ENCODE results near the gene RUNX1. TPM values are rescaled to one million over a fixed set of nuclear protein-coding genes. Genes with fewer than 3 reads are reported as not detected.

The RUNX1 gene
- total and polyA plus RNA-seq, 2 donors (not counting 1 experiment from before 2014, with no cell fraction given), result 26.3 to 73.0 TPM

GRCh38 chr21:34745557-34746255 is 303.4 kb downstream of the RUNX1 start:
- Histone ChIP-seq H3K79me2 (ENCODE audit: control insufficient read depth, insufficient read depth, low read length) (no peaks in the 10 kb centered on the region), H3K27ac (ENCODE audit: low read length in 2 of 2) (no peak overlapping the region), H3K27me3 (replicated peaks in 1 of 4; ENCODE audit: control extremely low read depth in 1 of 4, control insufficient read depth in 3 of 4, insufficient read depth in 4 of 4, low read length in 3 of 4) (no peaks in the 10 kb centered on the region), H3K4me1 (ENCODE audit: control insufficient read depth in 2 of 2, insufficient read depth in 2 of 2, low read length in 2 of 2) (peaks cover 0 to 8% of the 10 kb centered on the region in 2 donors), H3K4me2 (replicated peaks; ENCODE audit: low read depth, low read length, poor library complexity, severe bottlenecking) (peak overlapping the region; percentile 64), H3K9ac (ENCODE audit: low read length) (peak overlapping the region; percentile 39), H3K9me3 (ENCODE audit: control extremely low read depth in 1 of 3, control insufficient read depth in 2 of 3, insufficient read depth in 1 of 3, low read length in 2 of 3) (no peaks in the 10 kb centered on the region), H3K4me3 (ENCODE audit: control extremely low read depth in 1 of 5, extremely low read depth in 1 of 5, insufficient read depth in 1 of 5, low read depth in 2 of 5, low read length in 4 of 5) (peak overlapping the region in 3 of 5 experiments; percentile 14 to 41 (median 27)), H2AFZ (ENCODE audit: insufficient read depth, low read depth, low read length, poor library complexity, severe bottlenecking) (peak overlapping the region; percentile 51), H3K36me3 (replicated peaks in 1 of 2; ENCODE audit: control extremely low read depth in 1 of 2, control insufficient read depth in 1 of 2, extremely low read depth in 1 of 2, insufficient read depth in 2 of 2, low read length in 1 of 2) (no peaks in the 10 kb centered on the region), H4K20me1 (ENCODE audit: control insufficient read depth, insufficient read depth, low read length, poor library complexity, severe bottlenecking) (no peaks in the 10 kb centered on the region)
- Mint-ChIP-seq H3K9me3 (ENCODE audit: insufficient read depth) (no peaks in the 10 kb centered on the region), H3K27ac (no peak overlapping the region), H3K4me3 (peak overlapping the region; percentile 81), H3K27me3 (peaks cover 25% of the 10 kb centered on the region), H3K4me1 (peaks cover 4% of the 10 kb centered on the region)
- ChIA-PET POLR2A (no interaction called here), CTCF (interaction anchor here (0.6 to 5.6 kb wide), 53 partner anchors 9 to 1282 kb away, joined by 3 to 151 read pairs (median 4); no protein-coding TSS in a partner anchor)
- DNase-seq (peak; percentile 76), ATAC-seq (ENCODE audit: low read depth) (peak; percentile 89)
- TF ChIP-seq CTCF (IDR thresholded peaks at IDR 0.05), result peak; percentile 85
- no peak for TF ChIP-seq EZH2 (IDR thresholded peaks at IDR 0.05; ENCODE audit: borderline replicate concordance, insufficient read depth, low read depth, low read length, poor library complexity, severe bottlenecking)
- intact Hi-C loops (cut with micrococcal nuclease), result loop anchor here (1.0 to 2.0 kb wide), 5 partner anchors 145 to 1195 kb away; no protein-coding TSS in a partner anchor
- WGBS (ENCODE audit: insufficient coverage), result 40% methylated on average over 20 of the region's 21 CpGs

- Histone ChIP-seq H3K4me1 (ENCODE audit: control insufficient read depth in 2 of 2, insufficient read depth in 2 of 2, low read length in 2 of 2) (peaks cover 0 to 8% of the 10 kb centered on the region in 2 donors), H3K9ac (ENCODE audit: low read length) (no peak overlapping the region), H3K36me3 (replicated peaks in 1 of 2; ENCODE audit: control extremely low read depth in 1 of 2, control insufficient read depth in 1 of 2, extremely low read depth in 1 of 2, insufficient read depth in 2 of 2, low read length in 1 of 2) (no peaks in the 10 kb centered on the region), H3K4me2 (replicated peaks; ENCODE audit: low read depth, low read length, poor library complexity, severe bottlenecking) (no peak overlapping the region), H3K27ac (ENCODE audit: low read length in 2 of 2) (no peak overlapping the region), H3K4me3 (ENCODE audit: control extremely low read depth in 1 of 5, extremely low read depth in 1 of 5, insufficient read depth in 1 of 5, low read depth in 2 of 5, low read length in 4 of 5) (no peak overlapping the region), H3K9me3 (ENCODE audit: control extremely low read depth in 1 of 3, control insufficient read depth in 2 of 3, insufficient read depth in 1 of 3, low read length in 2 of 3) (no peaks in the 10 kb centered on the region), H3K79me2 (ENCODE audit: control insufficient read depth, insufficient read depth, low read length) (no peaks in the 10 kb centered on the region), H4K20me1 (ENCODE audit: control insufficient read depth, insufficient read depth, low read length, poor library complexity, severe bottlenecking) (no peaks in the 10 kb centered on the region), H3K27me3 (replicated peaks in 1 of 4; ENCODE audit: control extremely low read depth in 1 of 4, control insufficient read depth in 3 of 4, insufficient read depth in 4 of 4, low read length in 3 of 4) (no peaks in the 10 kb centered on the region), H2AFZ (ENCODE audit: insufficient read depth, low read depth, low read length, poor library complexity, severe bottlenecking) (no peak overlapping the region)
- Mint-ChIP-seq H3K9me3 (ENCODE audit: insufficient read depth) (no peaks in the 10 kb centered on the region), H3K4me1 (peaks cover 4% of the 10 kb centered on the region), H3K4me3 (no peak overlapping the region), H3K27ac (no peak overlapping the region), H3K27me3 (peaks cover 21% of the 10 kb centered on the region)
- POLR2A ChIA-PET, result no interaction called here
- DNase-seq (peak; percentile 8), ATAC-seq (ENCODE audit: low read depth) (no peak)
- intact Hi-C loops (cut with micrococcal nuclease), result loop anchor here (1.0 to 2.0 kb wide), 5 partner anchors 146 to 1196 kb away; no protein-coding TSS in a partner anchor
- TF ChIP-seq CTCF (IDR thresholded peaks at IDR 0.05) (no peak), EZH2 (IDR thresholded peaks at IDR 0.05; ENCODE audit: borderline replicate concordance, insufficient read depth, low read depth, low read length, poor library complexity, severe bottlenecking) (no peak)
- WGBS (ENCODE audit: insufficient coverage), result 73% methylated on average over 2 of the region's 3 CpGs
- CTCF ChIA-PET, result interaction anchor here (0.6 to 5.6 kb wide), 31 partner anchors 11 to 1283 kb away, joined by 3 to 151 read pairs (median 4); no protein-coding TSS in a partner anchor
These were observed 304.3 kb downstream of the RUNX1 start for GRCh38 chr21:34744801-34745200.

Measured in B cell (primary cell).